Measurements from ENCODE around the gene RPL22L1. TPM values are rescaled to one million over a fixed set of nuclear protein-coding genes. Genes with fewer than 3 reads are reported as not detected.

Gene RPL22L1
- polyA plus RNA-seq, 2 of the 4 experiments (the other 2 are of a cell fraction): 258 to 309 TPM

DNA sequence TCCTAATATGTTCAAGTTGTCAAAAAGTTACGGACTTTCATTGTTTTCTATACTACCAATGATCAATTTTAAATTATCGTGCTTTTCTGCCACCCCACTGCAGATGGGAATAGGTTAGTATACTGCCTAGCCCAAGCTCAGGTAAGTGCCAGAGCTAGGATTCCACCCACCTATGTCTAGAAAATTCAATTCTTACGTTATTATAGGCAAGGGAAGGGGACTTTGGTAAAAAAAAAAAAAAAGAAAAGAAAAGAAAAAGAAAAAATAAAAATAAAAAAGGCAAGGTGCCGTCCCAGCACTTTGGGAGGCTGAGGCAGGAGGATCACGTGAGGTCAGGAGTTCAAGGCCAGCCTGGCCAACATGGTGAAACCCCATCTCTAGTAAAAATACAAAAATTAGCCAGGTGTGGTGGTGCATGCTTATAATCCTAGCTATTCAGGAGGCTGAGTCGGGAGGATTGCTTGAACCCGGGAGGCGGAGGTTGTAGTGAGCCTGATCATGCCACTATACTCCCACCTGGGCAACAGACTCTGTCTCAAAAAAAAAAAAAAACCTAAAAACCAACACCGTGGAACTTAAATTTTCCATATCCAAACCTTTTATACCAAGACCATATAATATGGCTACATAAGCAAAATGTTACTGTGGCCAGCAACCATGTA lies 1.3 kb downstream of the RPL22L1 start:
- no peak for DNase-seq (ENCODE audit: low read depth in 1 of 2, low spot score in 1 of 2)
- 8% methylated on average over 9 of the region's 9 CpGs for WGBS (ENCODE audit: missing lambda C conversion rate)
- ChIA-PET POLR2A (no interaction called here), CTCF (no interaction called here)
- peak overlapping the region; percentile 68 for H3K4me3 ChIP-seq
- ATAC-seq: no peak
- peak overlapping the region; percentile 90 to 97 for H3K27ac ChIP-seq
- peak; percentile 45; the same call in 1 of the 2 replicates for TF ChIP-seq BHLHE40 (IDR thresholded peaks at IDR 0.05; ENCODE audit: low read depth, low read length)
- 0 out of 5 replicates have a peak, but pooled peaks of 1 of the 2 experiments have one; percentile 26 for TF ChIP-seq JUN (IDR thresholded peaks at IDR 0.05)
- no peak for TF ChIP-seq KDM5A (IDR thresholded peaks at IDR 0.05)
- H3K4me2 ChIP-seq: peak overlapping the region; percentile 82
- peaks cover 19% of the 10 kb centered on the region; the same call in 2 of the 3 replicates for H3K4me1 ChIP-seq
- H3K9me3 ChIP-seq: no peaks in the 10 kb centered on the region
- FAIRE-seq: no peak

DNA sequence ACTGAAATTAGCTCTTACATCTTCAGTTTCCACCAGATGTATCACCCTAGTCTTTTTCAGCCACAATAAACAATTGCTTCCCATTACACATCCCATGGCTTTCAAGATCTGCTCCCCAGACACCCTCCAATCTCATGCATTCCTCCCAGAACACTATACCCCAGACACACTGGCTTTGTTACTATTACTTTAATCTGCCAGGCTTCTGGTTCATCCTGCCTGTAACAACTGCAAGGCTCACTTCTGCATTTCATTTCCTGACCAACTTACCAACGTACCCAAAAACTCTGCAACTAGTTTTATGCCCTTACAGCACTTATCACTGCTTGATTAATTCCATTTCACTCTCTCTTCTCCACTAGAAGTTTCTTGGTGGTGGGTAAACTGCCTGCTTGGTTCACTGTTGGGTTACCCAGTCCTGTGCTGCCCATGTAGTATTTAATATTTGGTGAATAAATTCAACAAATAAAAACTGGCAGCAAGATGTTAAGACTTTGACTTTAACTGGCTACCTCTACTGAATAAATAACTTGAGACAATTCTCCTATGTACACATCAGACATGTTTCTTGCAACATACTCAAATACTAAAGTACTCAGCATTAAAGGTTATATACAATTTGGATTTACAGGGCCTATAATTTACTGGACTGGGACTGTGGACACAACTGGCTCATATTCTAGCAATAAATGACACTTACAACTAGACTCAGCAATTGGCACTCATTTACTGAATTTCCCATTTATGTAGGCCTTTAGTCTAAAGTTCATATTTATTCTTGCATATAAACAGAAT lies 2.7 kb downstream of the RPL22L1 start:
- Histone ChIP-seq H3K4me1 (peaks cover 19% of the 10 kb centered on the region; the same call in 2 of the 3 replicates), H3K27ac (peak overlapping the region in 1 of 2 experiments; percentile 10; a peak in 1 of 6 replicates), H3K9me3 (no peaks in the 10 kb centered on the region), H3K4me3 (peak overlapping the region; percentile 68), H3K4me2 (peak overlapping the region; percentile 82)
- WGBS (ENCODE audit: missing lambda C conversion rate): 38% methylated on average over 1 of the region's 1 CpG
- FAIRE-seq (no peak), DNase-seq (ENCODE audit: low read depth in 1 of 2, low spot score in 1 of 2) (no peak), ATAC-seq (no peak)
- ChIA-PET CTCF (no interaction called here), POLR2A (no interaction called here)
- no peak for TF ChIP-seq PHF8 (IDR thresholded peaks at IDR 0.05; ENCODE audit: borderline replicate concordance, low read depth)
- TF ChIP-seq, protein P1, sequence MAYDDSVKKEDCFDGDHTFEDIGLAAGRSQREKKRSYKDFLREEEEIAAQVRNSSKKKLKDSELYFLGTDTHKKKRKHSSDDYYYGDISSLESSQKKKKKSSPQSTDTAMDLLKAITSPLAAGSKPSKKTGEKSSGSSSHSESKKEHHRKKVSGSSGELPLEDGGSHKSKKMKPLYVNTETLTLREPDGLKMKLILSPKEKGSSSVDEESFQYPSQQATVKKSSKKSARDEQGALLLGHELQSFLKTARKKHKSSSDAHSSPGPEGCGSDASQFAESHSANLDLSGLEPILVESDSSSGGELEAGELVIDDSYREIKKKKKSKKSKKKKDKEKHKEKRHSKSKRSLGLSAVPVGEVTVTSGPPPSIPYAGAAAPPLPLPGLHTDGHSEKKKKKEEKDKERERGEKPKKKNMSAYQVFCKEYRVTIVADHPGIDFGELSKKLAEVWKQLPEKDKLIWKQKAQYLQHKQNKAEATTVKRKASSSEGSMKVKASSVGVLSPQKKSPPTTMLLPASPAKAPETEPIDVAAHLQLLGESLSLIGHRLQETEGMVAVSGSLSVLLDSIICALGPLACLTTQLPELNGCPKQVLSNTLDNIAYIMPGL (CRISPR knock-in tag; IDR thresholded peaks at IDR 0.05; ENCODE audit: borderline replicate concordance): peak; percentile 43; the same call in 1 of the 2 replicates
- no peak for TF ChIP-seq RAD21 (conservative IDR thresholded peaks at IDR 0.05 in 1 of 2, IDR thresholded peaks at IDR 0.05 in 1 of 2)
- peak; percentile 41 for TF ChIP-seq HOXA7 (CRISPR knock-in tag; IDR thresholded peaks at IDR 0.05)
- no peak for TF ChIP-seq CBX2 (IDR thresholded peaks at IDR 0.05; ENCODE audit: borderline replicate concordance, low read depth)
- TF ChIP-seq FOSB (CRISPR knock-in tag; IDR thresholded peaks at IDR 0.05): peak; percentile 57; the same call in 1 of the 2 replicates
- TF ChIP-seq RCOR1 (IDR thresholded peaks at IDR 0.05; ENCODE audit: low read depth, low read length): no peak

DNA sequence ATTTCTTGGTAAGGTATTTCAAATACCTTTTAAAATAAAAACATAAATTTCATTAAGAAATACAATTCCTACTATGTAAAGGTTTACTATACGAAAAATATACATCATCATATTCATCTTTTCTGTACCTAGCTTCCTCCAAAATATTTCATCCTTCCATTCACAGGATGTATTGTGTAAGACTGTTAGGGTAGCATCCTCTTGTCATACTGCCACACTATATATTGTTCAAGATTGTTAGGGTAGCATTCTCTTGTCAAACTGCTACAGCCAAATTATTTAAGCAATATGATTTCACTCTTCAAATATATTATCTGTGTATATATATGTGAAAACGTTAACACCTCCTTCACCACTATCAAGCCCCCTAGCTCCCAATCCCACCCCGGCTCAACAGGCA lies 3.5 kb downstream of the RPL22L1 start:
- CTCF ChIA-PET: no interaction called here
- TF ChIP-seq ZC3H11A (IDR thresholded peaks at IDR 0.05) (no peak), JUN (IDR thresholded peaks at IDR 0.05) (no peak), POLR2AphosphoS2 (conservative IDR thresholded peaks at IDR 0.05; ENCODE audit: low read length) (no peak), POLR2A (IDR thresholded peaks at IDR 0.05; ENCODE audit: low read length) (no peak), EHF (CRISPR knock-in tag; IDR thresholded peaks at IDR 0.05) (no peak), RAD21 (conservative IDR thresholded peaks at IDR 0.05 in 1 of 2, IDR thresholded peaks at IDR 0.05 in 1 of 2) (no peak), MAFK (IDR thresholded peaks at IDR 0.05; ENCODE audit: partially characterized antibody) (no peak), SREBF2 (IDR thresholded peaks at IDR 0.05) (no peak), RARB (CRISPR knock-in tag; IDR thresholded peaks at IDR 0.05) (no peak), RNF2 (IDR thresholded peaks at IDR 0.05; ENCODE audit: borderline replicate concordance, low read depth) (no peak), NFE2L2 (conservative IDR thresholded peaks at IDR 0.05; ENCODE audit: low read length) (no peak), CBX2 (IDR thresholded peaks at IDR 0.05; ENCODE audit: borderline replicate concordance, low read depth) (no peak), EHMT2 (IDR thresholded peaks at IDR 0.05; ENCODE audit: low read depth) (no peak)
- TF ChIP-seq, protein P2, sequence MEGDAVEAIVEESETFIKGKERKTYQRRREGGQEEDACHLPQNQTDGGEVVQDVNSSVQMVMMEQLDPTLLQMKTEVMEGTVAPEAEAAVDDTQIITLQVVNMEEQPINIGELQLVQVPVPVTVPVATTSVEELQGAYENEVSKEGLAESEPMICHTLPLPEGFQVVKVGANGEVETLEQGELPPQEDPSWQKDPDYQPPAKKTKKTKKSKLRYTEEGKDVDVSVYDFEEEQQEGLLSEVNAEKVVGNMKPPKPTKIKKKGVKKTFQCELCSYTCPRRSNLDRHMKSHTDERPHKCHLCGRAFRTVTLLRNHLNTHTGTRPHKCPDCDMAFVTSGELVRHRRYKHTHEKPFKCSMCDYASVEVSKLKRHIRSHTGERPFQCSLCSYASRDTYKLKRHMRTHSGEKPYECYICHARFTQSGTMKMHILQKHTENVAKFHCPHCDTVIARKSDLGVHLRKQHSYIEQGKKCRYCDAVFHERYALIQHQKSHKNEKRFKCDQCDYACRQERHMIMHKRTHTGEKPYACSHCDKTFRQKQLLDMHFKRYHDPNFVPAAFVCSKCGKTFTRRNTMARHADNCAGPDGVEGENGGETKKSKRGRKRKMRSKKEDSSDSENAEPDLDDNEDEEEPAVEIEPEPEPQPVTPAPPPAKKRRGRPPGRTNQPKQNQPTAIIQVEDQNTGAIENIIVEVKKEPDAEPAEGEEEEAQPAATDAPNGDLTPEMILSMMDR (IDR thresholded peaks at IDR 0.05): no peak
- TF ChIP-seq, protein P3, sequence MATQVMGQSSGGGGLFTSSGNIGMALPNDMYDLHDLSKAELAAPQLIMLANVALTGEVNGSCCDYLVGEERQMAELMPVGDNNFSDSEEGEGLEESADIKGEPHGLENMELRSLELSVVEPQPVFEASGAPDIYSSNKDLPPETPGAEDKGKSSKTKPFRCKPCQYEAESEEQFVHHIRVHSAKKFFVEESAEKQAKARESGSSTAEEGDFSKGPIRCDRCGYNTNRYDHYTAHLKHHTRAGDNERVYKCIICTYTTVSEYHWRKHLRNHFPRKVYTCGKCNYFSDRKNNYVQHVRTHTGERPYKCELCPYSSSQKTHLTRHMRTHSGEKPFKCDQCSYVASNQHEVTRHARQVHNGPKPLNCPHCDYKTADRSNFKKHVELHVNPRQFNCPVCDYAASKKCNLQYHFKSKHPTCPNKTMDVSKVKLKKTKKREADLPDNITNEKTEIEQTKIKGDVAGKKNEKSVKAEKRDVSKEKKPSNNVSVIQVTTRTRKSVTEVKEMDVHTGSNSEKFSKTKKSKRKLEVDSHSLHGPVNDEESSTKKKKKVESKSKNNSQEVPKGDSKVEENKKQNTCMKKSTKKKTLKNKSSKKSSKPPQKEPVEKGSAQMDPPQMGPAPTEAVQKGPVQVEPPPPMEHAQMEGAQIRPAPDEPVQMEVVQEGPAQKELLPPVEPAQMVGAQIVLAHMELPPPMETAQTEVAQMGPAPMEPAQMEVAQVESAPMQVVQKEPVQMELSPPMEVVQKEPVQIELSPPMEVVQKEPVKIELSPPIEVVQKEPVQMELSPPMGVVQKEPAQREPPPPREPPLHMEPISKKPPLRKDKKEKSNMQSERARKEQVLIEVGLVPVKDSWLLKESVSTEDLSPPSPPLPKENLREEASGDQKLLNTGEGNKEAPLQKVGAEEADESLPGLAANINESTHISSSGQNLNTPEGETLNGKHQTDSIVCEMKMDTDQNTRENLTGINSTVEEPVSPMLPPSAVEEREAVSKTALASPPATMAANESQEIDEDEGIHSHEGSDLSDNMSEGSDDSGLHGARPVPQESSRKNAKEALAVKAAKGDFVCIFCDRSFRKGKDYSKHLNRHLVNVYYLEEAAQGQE (IDR thresholded peaks at IDR 0.05): no peak
- TF ChIP-seq, protein P4, sequence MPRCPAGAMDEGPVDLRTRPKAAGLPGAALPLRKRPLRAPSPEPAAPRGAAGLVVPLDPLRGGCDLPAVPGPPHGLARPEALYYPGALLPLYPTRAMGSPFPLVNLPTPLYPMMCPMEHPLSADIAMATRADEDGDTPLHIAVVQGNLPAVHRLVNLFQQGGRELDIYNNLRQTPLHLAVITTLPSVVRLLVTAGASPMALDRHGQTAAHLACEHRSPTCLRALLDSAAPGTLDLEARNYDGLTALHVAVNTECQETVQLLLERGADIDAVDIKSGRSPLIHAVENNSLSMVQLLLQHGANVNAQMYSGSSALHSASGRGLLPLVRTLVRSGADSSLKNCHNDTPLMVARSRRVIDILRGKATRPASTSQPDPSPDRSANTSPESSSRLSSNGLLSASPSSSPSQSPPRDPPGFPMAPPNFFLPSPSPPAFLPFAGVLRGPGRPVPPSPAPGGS (IDR thresholded peaks at IDR 0.05): no peak

More for the DNA sequence above, 3.5 kb downstream of the RPL22L1 start:
- ATAC-seq (no peak), DNase-seq (ENCODE audit: low read depth in 1 of 2, low spot score in 1 of 2) (no peak), FAIRE-seq (no peak)
- WGBS (ENCODE audit: missing lambda C conversion rate): 82% methylated on average over 3 of the region's 3 CpGs
- Histone ChIP-seq H3K9me3 (no peaks in the 10 kb centered on the region), H3K27ac (no peak overlapping the region), H3K4me3 (no peak overlapping the region), H3K4me2 (peak overlapping the region; percentile 82; the same call in 2 of the 3 replicates), H3K4me1 (peaks cover 19% of the 10 kb centered on the region; the same call in 2 of the 3 replicates)
- POLR2A ChIA-PET: no interaction called here

Data from A549 (cell line).